SHP77 (cell line): ENCODE measurements around the gene TMEM219.
"Not testable (repeated sequence)": the region's sequence is repeated elsewhere in the genome, so short reads cannot be mapped to it uniquely, and the experiment has no call there.

Source experiments
- DNase-seq, 2 experiments: peaks; one replicate each; lab custom pipeline; 2025; lab: John Stamatoyannopoulos, UW

The TMEM219 gene

DNA sequence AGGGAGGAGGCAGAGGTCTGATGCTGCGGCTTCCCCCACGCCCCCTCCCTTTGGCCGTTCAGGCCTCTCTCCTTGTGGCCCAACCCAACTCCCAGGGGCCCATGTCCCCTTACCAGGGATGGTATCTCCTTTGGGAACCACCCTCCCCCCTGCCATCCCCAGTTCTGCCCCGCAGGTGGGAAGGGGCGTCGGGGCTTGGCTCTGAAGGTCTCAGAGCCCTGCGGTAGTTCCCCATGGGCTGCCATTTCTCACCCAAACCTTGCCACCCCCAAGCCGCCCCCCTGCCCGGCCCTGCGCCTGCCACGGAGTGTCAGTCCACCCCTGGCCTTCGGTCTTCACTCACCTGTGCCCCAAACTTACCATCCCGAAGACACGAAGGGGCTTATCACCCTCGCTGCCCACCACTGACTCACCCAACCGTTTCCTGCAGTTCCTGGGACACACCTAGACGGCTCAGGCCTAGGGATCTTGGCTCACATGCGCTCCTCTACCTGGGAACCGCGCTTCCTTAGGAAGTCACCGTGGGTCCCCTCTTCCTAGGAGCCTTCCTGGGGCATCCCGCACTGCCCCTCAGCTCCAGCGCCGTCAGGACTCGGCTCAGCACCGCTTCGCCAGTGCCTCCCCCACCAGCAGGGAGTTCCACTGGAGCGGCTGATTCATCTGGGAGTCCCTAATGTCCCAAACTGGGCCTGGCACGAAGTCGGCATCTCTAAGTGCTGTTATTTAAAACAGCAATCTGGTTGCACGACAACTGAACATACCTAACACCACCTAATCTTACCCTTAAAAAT lies 50.0 kb downstream of the TMEM219 start:
- no peak for DNase-seq

- DNase-seq: not testable (repeated sequence)
These were observed 50.7 kb downstream of the TMEM219 start for GRCh38 chr16:30012598-30012997.

DNA sequence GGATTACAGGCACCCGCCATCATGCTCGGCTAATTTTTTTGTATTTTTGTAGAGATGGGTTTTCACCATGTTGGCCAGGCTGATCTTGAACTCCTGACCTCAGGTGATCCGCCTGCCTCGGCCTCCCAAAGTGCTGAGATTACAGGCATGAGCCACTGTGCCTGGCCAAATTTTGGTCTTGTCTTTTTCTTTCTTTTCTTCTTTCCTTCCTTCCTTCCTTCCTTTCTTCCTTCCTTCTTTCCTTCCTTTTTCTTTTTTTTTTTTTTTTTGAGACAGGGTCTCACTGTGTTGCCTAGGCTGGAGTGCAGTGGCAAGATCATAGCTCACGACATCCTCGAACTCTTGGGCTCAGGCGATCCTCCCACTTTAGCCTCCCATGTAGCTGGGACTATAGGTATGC lies 53.6 kb downstream of the TMEM219 start:
- DNase-seq: not testable (repeated sequence)

- DNase-seq: no peak
These were observed 54.8 kb downstream of the TMEM219 start for GRCh38 chr16:30016555-30017276.

- no peak for DNase-seq
These were observed 55.4 kb downstream of the TMEM219 start for GRCh38 chr16:30017277-30017656.

GRCh38 chr16:30017937-30018336 lies 56.1 kb downstream of the TMEM219 start:
- DNase-seq: not testable (repeated sequence)

DNA sequence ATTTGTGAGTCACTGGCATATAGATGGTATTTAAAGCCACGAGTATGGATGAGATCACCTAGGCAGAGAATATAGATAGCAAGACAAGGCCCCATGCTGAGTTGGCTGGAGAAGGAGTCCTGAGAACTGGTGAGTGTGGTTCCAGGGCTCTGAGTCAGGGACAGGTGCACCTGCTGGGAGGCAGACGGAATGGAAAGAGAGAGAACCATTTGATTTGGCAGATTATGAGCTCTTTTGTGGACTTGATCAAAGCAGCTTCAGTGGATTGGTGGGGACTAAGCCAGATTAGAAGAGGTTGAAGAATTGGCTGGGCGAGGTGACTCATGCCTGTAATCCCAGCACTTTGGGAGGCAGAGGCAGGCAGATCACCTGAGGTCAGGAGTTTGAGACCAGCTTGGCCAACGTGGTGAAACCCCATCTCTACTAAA lies 56.9 kb downstream of the TMEM219 start:
- DNase-seq: no peak
